Measurements from ENCODE around the gene FAM83E.

The FAM83E gene

DNA sequence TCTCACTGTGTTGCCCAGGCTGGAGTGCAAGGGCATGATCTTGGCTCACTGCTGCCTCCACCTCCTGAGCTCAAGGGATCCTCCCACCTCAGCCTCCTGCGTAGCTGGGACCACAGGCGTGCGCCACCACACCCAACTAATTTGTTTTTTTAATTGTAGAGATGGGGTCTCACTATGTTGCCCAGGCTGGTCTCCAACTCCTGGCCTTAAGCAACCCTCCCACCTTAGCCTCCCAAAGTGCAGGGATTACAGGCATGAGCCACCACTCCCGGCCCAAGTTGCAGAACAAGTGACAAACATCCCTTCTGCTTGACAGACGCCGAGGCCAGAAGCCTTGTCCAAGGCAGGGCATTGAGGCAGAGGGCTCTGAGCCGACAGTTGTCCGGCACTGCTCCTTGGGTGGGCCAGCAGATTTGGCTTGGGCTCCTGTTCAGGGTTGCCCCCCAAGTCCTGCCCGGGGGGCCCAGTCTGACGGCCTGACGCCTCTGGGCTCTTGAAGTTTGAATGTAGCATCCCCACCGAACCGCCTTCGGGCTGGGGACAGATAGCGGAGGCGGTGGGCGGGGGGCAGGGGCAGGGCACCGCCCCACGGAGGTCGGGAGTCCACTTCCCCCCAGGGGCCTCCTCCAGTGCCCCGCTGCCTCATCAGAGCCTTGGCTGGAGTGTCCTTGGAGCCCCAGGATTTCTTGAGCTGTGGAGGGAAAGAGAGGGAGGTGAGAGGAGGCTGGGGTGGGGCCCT lies 14.0 kb downstream of the FAM83E start:
- Histone ChIP-seq H3F3A (ENCODE audit: low read depth) (no peaks in the 10 kb centered on the region), H3K9me3 (ENCODE audit: insufficient read depth, low read depth, low read length) (no peaks in the 10 kb centered on the region), H3K9me2 (replicated peaks; ENCODE audit: low read depth, low read length) (no peaks in the 10 kb centered on the region), H3K4me3 (ENCODE audit: low read length, poor library complexity, severe bottlenecking) (no peak overlapping the region), H3K4me1 (ENCODE audit: insufficient read depth, low read length, poor library complexity, severe bottlenecking) (no peaks in the 10 kb centered on the region), H4K20me1 (ENCODE audit: insufficient read depth, low read length, poor library complexity, severe bottlenecking) (no peaks in the 10 kb centered on the region), H3K36me3 (ENCODE audit: insufficient read depth, low read length) (no peaks in the 10 kb centered on the region), H3K9ac (ENCODE audit: low read depth, low read length, poor library complexity, severe bottlenecking) (no peak overlapping the region), H2AFZ (ENCODE audit: low read length) (no peak overlapping the region), H3K79me2 (ENCODE audit: insufficient read depth, low read length) (no peaks in the 10 kb centered on the region), H3K4me2 (ENCODE audit: low read depth, low read length, poor library complexity, severe bottlenecking) (no peak overlapping the region), H3K27me3 (ENCODE audit: insufficient read depth, low read length, poor library complexity, severe bottlenecking) (no peaks in the 10 kb centered on the region)
- TF ChIP-seq, protein P1, sequence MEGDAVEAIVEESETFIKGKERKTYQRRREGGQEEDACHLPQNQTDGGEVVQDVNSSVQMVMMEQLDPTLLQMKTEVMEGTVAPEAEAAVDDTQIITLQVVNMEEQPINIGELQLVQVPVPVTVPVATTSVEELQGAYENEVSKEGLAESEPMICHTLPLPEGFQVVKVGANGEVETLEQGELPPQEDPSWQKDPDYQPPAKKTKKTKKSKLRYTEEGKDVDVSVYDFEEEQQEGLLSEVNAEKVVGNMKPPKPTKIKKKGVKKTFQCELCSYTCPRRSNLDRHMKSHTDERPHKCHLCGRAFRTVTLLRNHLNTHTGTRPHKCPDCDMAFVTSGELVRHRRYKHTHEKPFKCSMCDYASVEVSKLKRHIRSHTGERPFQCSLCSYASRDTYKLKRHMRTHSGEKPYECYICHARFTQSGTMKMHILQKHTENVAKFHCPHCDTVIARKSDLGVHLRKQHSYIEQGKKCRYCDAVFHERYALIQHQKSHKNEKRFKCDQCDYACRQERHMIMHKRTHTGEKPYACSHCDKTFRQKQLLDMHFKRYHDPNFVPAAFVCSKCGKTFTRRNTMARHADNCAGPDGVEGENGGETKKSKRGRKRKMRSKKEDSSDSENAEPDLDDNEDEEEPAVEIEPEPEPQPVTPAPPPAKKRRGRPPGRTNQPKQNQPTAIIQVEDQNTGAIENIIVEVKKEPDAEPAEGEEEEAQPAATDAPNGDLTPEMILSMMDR (conservative IDR thresholded peaks at IDR 0.05; ENCODE audit: low read length): no peak
- no peak for TF ChIP-seq EZH2phosphoT487 (IDR thresholded peaks at IDR 0.05; ENCODE audit: borderline replicate concordance)

DNA sequence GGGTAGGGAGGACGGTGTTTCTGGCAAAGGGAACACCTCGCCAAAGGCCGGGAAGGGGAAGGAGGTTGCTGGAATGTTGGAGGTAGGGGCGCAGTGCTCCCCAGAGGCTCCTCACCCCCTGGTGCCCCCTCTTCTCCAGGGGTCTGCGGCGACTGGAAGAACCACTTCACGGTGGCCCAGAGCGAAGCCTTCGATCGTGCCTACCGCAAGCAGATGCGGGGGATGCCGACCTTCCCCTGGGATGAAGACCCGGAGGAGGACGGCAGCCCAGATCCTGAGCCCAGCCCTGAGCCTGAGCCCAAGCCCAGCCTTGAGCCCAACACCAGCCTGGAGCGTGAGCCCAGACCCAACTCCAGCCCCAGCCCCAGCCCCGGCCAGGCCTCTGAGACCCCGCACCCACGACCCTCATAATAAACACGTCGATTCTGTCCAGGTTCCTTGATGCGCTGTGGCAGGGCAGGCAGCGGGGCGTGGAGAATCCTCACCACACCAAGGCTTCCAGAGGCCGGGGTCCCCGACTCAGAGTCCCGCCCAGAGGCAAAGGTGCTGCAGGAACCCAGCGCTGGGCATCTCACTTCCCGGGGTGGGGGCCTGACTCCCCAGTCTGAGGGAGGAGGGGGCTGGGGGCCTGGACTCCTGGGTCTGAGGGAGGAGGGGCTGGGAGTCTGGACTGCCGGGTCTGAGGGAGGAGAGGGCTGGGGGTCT lies 15.7 kb downstream of the FAM83E start:
- H3K9me2 ChIP-seq (replicated peaks; ENCODE audit: low read depth, low read length): no peaks in the 10 kb centered on the region

GRCh38 chr19:48596679-48597465 lies 18.0 kb downstream of the FAM83E start:
- H3K9ac ChIP-seq (ENCODE audit: low read depth, low read length, poor library complexity, severe bottlenecking): no peak overlapping the region
- H3K4me1 ChIP-seq (ENCODE audit: insufficient read depth, low read length, poor library complexity, severe bottlenecking): no peaks in the 10 kb centered on the region
- H3K27me3 ChIP-seq (ENCODE audit: insufficient read depth, low read length, poor library complexity, severe bottlenecking): no peaks in the 10 kb centered on the region
- H3K36me3 ChIP-seq (ENCODE audit: insufficient read depth, low read length): no peaks in the 10 kb centered on the region
- TF ChIP-seq, protein P1 (conservative IDR thresholded peaks at IDR 0.05; ENCODE audit: low read length): no peak
- no peak for TF ChIP-seq EZH2phosphoT487 (IDR thresholded peaks at IDR 0.05; ENCODE audit: borderline replicate concordance)
- no peaks in the 10 kb centered on the region for H4K20me1 ChIP-seq (ENCODE audit: insufficient read depth, low read length, poor library complexity, severe bottlenecking)
- no peak overlapping the region for H3K4me2 ChIP-seq (ENCODE audit: low read depth, low read length, poor library complexity, severe bottlenecking)
- no peaks in the 10 kb centered on the region for H3K79me2 ChIP-seq (ENCODE audit: insufficient read depth, low read length)
- no peaks in the 10 kb centered on the region for H3K9me3 ChIP-seq (ENCODE audit: insufficient read depth, low read depth, low read length)
- H3K4me3 ChIP-seq (ENCODE audit: low read length, poor library complexity, severe bottlenecking): no peak overlapping the region
- no peaks in the 10 kb centered on the region for H3K9me2 ChIP-seq (replicated peaks; ENCODE audit: low read depth, low read length)
- no peaks in the 10 kb centered on the region for H3F3A ChIP-seq (ENCODE audit: low read depth)
- no peak overlapping the region for H2AFZ ChIP-seq (ENCODE audit: low read length)

More for the DNA sequence above, 15.7 kb downstream of the FAM83E start:
- Histone ChIP-seq H3K9me3 (ENCODE audit: insufficient read depth, low read depth, low read length) (no peaks in the 10 kb centered on the region), H2AFZ (ENCODE audit: low read length) (no peak overlapping the region), H3K36me3 (ENCODE audit: insufficient read depth, low read length) (no peaks in the 10 kb centered on the region), H3K4me2 (ENCODE audit: low read depth, low read length, poor library complexity, severe bottlenecking) (no peak overlapping the region), H3K9ac (ENCODE audit: low read depth, low read length, poor library complexity, severe bottlenecking) (no peak overlapping the region), H3K4me1 (ENCODE audit: insufficient read depth, low read length, poor library complexity, severe bottlenecking) (no peaks in the 10 kb centered on the region), H3K27me3 (ENCODE audit: insufficient read depth, low read length, poor library complexity, severe bottlenecking) (no peaks in the 10 kb centered on the region), H3F3A (ENCODE audit: low read depth) (no peaks in the 10 kb centered on the region), H4K20me1 (ENCODE audit: insufficient read depth, low read length, poor library complexity, severe bottlenecking) (no peaks in the 10 kb centered on the region), H3K4me3 (ENCODE audit: low read length, poor library complexity, severe bottlenecking) (no peak overlapping the region), H3K79me2 (ENCODE audit: insufficient read depth, low read length) (no peaks in the 10 kb centered on the region)
- no peak for TF ChIP-seq EZH2phosphoT487 (IDR thresholded peaks at IDR 0.05; ENCODE audit: borderline replicate concordance)
- TF ChIP-seq, protein P1 (conservative IDR thresholded peaks at IDR 0.05; ENCODE audit: low read length): no peak
